GM23338 (cell line): ENCODE measurements around the gene LRRFIP1.

Experiments used
- CTCF ChIP-seq, 2 experiments: fragments of 200-600 bp in 1 of 2; sonication (generic) in 1 of 2; conservative IDR thresholded peaks; 2 replicates each; pipeline versions ENCODE4 v1.5.1 to v1.6.1; 2016 to 2017; ENCODE audit warnings: antibody characterized with exemption in 2 of 2, low read depth in 2 of 2, mild to moderate bottlenecking in 2 of 2, moderate library complexity in 1 of 2
- ETS1 ChIP-seq: IDR thresholded peaks from 2 replicates; pipeline ENCODE4 v1.6.1; 2016; ENCODE audit warnings: antibody characterized with exemption
- EZH2 ChIP-seq: fragments of 200-600 bp; sonication (generic); IDR thresholded peaks from one replicate; pipeline ENCODE4 v1.8.0; 2017; ENCODE audit warnings: antibody characterized with exemption, mild to moderate bottlenecking, low read depth; ENCODE audit not compliant: unreplicated experiment
- EZH2phosphoT487 ChIP-seq: fragments of 200-600 bp; sonication (generic); IDR thresholded peaks from one replicate; pipeline ENCODE4 v1.8.1; 2018; ENCODE audit warnings: antibody characterized with exemption; ENCODE audit not compliant: unreplicated experiment
- JUNB ChIP-seq: IDR thresholded peaks from one replicate; pipeline ENCODE4 v1.6.1; 2016; ENCODE audit warnings: antibody characterized with exemption; ENCODE audit not compliant: unreplicated experiment
- POLR2AphosphoS5 ChIP-seq: IDR thresholded peaks from 2 replicates; pipeline ENCODE4 v1.6.1; 2016; ENCODE audit warnings: antibody characterized with exemption, low read depth
- TF ChIP-seq, protein P1 (sequence below): IDR thresholded peaks from one replicate; pipeline ENCODE4 v1.6.1; 2018; ENCODE audit warnings: antibody characterized with exemption; ENCODE audit not compliant: unreplicated experiment

GRCh38 chr2:237672731-237673129 lies 45.3 kb downstream of the LRRFIP1 start:
- no peak for TF ChIP-seq POLR2AphosphoS5
- TF ChIP-seq, protein P1, sequence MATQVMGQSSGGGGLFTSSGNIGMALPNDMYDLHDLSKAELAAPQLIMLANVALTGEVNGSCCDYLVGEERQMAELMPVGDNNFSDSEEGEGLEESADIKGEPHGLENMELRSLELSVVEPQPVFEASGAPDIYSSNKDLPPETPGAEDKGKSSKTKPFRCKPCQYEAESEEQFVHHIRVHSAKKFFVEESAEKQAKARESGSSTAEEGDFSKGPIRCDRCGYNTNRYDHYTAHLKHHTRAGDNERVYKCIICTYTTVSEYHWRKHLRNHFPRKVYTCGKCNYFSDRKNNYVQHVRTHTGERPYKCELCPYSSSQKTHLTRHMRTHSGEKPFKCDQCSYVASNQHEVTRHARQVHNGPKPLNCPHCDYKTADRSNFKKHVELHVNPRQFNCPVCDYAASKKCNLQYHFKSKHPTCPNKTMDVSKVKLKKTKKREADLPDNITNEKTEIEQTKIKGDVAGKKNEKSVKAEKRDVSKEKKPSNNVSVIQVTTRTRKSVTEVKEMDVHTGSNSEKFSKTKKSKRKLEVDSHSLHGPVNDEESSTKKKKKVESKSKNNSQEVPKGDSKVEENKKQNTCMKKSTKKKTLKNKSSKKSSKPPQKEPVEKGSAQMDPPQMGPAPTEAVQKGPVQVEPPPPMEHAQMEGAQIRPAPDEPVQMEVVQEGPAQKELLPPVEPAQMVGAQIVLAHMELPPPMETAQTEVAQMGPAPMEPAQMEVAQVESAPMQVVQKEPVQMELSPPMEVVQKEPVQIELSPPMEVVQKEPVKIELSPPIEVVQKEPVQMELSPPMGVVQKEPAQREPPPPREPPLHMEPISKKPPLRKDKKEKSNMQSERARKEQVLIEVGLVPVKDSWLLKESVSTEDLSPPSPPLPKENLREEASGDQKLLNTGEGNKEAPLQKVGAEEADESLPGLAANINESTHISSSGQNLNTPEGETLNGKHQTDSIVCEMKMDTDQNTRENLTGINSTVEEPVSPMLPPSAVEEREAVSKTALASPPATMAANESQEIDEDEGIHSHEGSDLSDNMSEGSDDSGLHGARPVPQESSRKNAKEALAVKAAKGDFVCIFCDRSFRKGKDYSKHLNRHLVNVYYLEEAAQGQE, result no peak
- no peak for TF ChIP-seq CTCF (conservative IDR thresholded peaks at IDR 0.05; ENCODE audit: low read depth in 2 of 2)
- no peak for TF ChIP-seq JUNB
- no peak for TF ChIP-seq EZH2
- TF ChIP-seq ETS1, result no peak
- no peak for TF ChIP-seq EZH2phosphoT487
